ENCODE results near the gene HOXB8. TPM values are rescaled to one million over a fixed set of nuclear protein-coding genes. Genes with fewer than 3 reads are reported as not detected.
A peak's percentile ranks its signal among the peaks of the same experiment; 100 is the strongest.

The HOXB8 gene
- total and polyA plus RNA-seq, 2 donors (not counting 3 experiments of a cell fraction or from before 2014, with no cell fraction given): 1.7 to 2.4 TPM

DNA sequence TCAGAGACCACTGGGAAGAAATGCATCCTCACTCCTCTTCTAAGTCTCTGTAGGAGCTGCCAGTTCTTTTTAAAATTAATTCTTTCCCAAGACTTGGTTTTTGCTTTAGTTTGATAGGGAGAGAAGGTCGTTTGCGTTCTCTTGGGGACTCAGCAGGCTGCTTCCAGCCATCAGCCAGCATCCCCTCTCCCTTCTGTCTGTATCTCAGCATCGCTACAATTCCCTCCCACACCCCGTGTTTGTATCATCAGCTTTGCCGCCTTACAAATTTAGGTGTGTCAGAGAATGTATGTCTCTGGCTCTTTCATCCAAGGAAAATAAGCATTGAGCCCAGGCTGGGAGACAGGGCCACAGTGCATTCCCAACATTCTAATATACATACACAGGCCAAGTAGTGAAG, 15.7 kb downstream of the HOXB8 start:
- H3K4me2 ChIP-seq (ENCODE audit: insufficient read depth, low read length): no peak overlapping the region
- H3K9me1 ChIP-seq (replicated peaks; ENCODE audit: control insufficient read depth, extremely low read depth, insufficient read depth, low read length): no peaks in the 10 kb centered on the region
- H2AFZ ChIP-seq (ENCODE audit: low read depth, low read length): no peak overlapping the region
- H4K20me1 ChIP-seq (replicated peaks; ENCODE audit: control insufficient read depth, extremely low read depth, insufficient read depth, low read length): no peaks in the 10 kb centered on the region
- TF ChIP-seq MYC (IDR thresholded peaks at IDR 0.05; ENCODE audit: low read depth, low read length) (no peak), FOS (IDR thresholded peaks at IDR 0.05; ENCODE audit: borderline replicate concordance, insufficient read depth, low read length) (no peak), GATA2 (IDR thresholded peaks at IDR 0.05; ENCODE audit: insufficient read depth, insufficient read length, low read depth, low read length) (no peak), POLR2AphosphoS5 (IDR thresholded peaks at IDR 0.05; ENCODE audit: insufficient read depth, low read depth, low read length) (no peak)
- TF ChIP-seq, protein P1, sequence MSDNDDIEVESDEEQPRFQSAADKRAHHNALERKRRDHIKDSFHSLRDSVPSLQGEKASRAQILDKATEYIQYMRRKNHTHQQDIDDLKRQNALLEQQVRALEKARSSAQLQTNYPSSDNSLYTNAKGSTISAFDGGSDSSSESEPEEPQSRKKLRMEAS (IDR thresholded peaks at IDR 0.05; ENCODE audit: insufficient read depth, insufficient read length): no peak
- no peak for FAIRE-seq
- peaks cover 88% of the 10 kb centered on the region for H3K79me2 ChIP-seq (ENCODE audit: control insufficient read depth, insufficient read depth, low read length)
- no peak overlapping the region for H3K27ac ChIP-seq (ENCODE audit: insufficient read depth, low read depth, low read length)
- dilution Hi-C loops (cut with MboI; ENCODE audit: extremely low pct_ligation_motif_present, low sequenced_read_pairs) (no loop called here), intact Hi-C loops (cut with micrococcal nuclease) (no loop called here)
- ChIA-PET CTCF (interaction anchor here (1.6 to 1.8 kb wide), 2 partner anchors 11 to 14 kb away, joined by 5 read pairs; no protein-coding TSS in a partner anchor), POLR2A (no interaction called here)
- peaks cover 3% of the 10 kb centered on the region in 2 experiments for H3K36me3 ChIP-seq (ENCODE audit: control insufficient read depth in 2 of 2, extremely low read depth in 1 of 2, insufficient read depth in 2 of 2, low read length in 2 of 2)
- no TSS peak for BruUV-seq (replicated peaks)
- no peak overlapping the region for H3K9ac ChIP-seq (replicated peaks; ENCODE audit: extremely low read depth, insufficient read depth, low read length)
- DNase-seq (ENCODE audit: low read depth, low spot score): no peak
- peaks cover 32% of the 10 kb centered on the region for H3K4me1 ChIP-seq (ENCODE audit: control insufficient read depth, extremely low read depth, insufficient read depth, low read length)
- H3K4me3 ChIP-seq (replicated peaks in 1 of 3; ENCODE audit: insufficient read depth in 1 of 3, low read depth in 1 of 3, low read length in 3 of 3): no peak overlapping the region
- no peaks in the 10 kb centered on the region for H3K9me3 ChIP-seq (replicated peaks; ENCODE audit: control insufficient read depth, insufficient read depth, low read length)
- no peaks in the 10 kb centered on the region for H3K27me3 ChIP-seq (ENCODE audit: control insufficient read depth in 2 of 2, insufficient read depth in 2 of 2, low read length in 2 of 2)

DNA sequence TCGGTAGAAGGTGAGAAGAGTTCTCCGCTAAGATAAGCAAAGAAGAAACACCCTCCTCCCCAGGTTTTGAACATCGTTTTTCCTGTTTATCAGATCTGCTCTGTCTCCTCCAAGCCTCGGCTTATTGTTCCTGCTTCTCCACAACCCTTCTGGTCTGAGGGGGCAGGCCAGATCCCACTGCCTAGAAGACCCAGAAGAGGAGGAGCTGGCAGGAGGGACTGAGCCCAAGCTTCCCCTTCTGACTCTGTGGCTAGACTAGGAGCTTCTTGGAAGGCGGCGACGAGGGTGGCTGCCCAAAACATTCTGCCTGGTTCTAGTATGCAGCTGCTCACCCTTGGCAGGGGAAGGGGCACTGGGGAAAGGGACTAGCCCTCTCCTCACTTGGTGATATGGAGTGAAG, 16.4 kb downstream of the HOXB8 start:
- ChIA-PET CTCF (interaction anchor here (0.8 to 1.8 kb wide), 4 partner anchors 11 to 383 kb away, joined by 3 to 5 read pairs (median 4); no protein-coding TSS in a partner anchor), POLR2A (interaction anchor here (1.0 kb wide), 1 partner anchor 14 kb away, joined by 4 read pairs; no protein-coding TSS in a partner anchor)
- Histone ChIP-seq H2AFZ (ENCODE audit: low read depth, low read length) (no peak overlapping the region), H3K4me3 (replicated peaks in 1 of 3; ENCODE audit: insufficient read depth in 1 of 3, low read depth in 1 of 3, low read length in 3 of 3) (peak overlapping the region in 1 of 3 experiments; percentile 36), H3K36me3 (ENCODE audit: control insufficient read depth in 2 of 2, extremely low read depth in 1 of 2, insufficient read depth in 2 of 2, low read length in 2 of 2) (peaks cover 3% of the 10 kb centered on the region in 2 experiments), H4K20me1 (replicated peaks; ENCODE audit: control insufficient read depth, extremely low read depth, insufficient read depth, low read length) (no peaks in the 10 kb centered on the region), H3K79me2 (ENCODE audit: control insufficient read depth, insufficient read depth, low read length) (peaks cover 82% of the 10 kb centered on the region), H3K9ac (replicated peaks; ENCODE audit: extremely low read depth, insufficient read depth, low read length) (no peak overlapping the region), H3K4me2 (ENCODE audit: insufficient read depth, low read length) (peak overlapping the region; percentile 28), H3K27me3 (ENCODE audit: control insufficient read depth in 2 of 2, insufficient read depth in 2 of 2, low read length in 2 of 2) (no peaks in the 10 kb centered on the region), H3K9me1 (replicated peaks; ENCODE audit: control insufficient read depth, extremely low read depth, insufficient read depth, low read length) (no peaks in the 10 kb centered on the region), H3K9me3 (replicated peaks; ENCODE audit: control insufficient read depth, insufficient read depth, low read length) (no peaks in the 10 kb centered on the region), H3K27ac (ENCODE audit: insufficient read depth, low read depth, low read length) (no peak overlapping the region), H3K4me1 (ENCODE audit: control insufficient read depth, extremely low read depth, insufficient read depth, low read length) (peaks cover 35% of the 10 kb centered on the region)
- intact Hi-C loops (cut with micrococcal nuclease): no loop called here
- BruUV-seq (replicated peaks): no TSS peak
- dilution Hi-C loops (cut with MboI; ENCODE audit: extremely low pct_ligation_motif_present, low sequenced_read_pairs): no loop called here
- FAIRE-seq (peak; percentile 28), DNase-seq (ENCODE audit: low read depth, low spot score) (no peak)
- TF ChIP-seq POLR2A (IDR thresholded peaks at IDR 0.05; ENCODE audit: low read depth, low read length) (no peak), EZH2 (IDR thresholded peaks at IDR 0.05; ENCODE audit: borderline replicate concordance, low read depth, low read length, severe bottlenecking) (no peak), FOS (IDR thresholded peaks at IDR 0.05; ENCODE audit: borderline replicate concordance, insufficient read depth, low read length) (no peak)
- TF ChIP-seq, protein P2, sequence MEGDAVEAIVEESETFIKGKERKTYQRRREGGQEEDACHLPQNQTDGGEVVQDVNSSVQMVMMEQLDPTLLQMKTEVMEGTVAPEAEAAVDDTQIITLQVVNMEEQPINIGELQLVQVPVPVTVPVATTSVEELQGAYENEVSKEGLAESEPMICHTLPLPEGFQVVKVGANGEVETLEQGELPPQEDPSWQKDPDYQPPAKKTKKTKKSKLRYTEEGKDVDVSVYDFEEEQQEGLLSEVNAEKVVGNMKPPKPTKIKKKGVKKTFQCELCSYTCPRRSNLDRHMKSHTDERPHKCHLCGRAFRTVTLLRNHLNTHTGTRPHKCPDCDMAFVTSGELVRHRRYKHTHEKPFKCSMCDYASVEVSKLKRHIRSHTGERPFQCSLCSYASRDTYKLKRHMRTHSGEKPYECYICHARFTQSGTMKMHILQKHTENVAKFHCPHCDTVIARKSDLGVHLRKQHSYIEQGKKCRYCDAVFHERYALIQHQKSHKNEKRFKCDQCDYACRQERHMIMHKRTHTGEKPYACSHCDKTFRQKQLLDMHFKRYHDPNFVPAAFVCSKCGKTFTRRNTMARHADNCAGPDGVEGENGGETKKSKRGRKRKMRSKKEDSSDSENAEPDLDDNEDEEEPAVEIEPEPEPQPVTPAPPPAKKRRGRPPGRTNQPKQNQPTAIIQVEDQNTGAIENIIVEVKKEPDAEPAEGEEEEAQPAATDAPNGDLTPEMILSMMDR (IDR thresholded peaks at IDR 0.05; ENCODE audit: extremely low read depth in 1 of 2, insufficient read depth in 1 of 2, low read depth in 1 of 2, low read length in 2 of 2): no peak
